Fibroblast of lung (primary cell): ENCODE measurements around the gene LRRC70. TPM values are rescaled to one million over a fixed set of nuclear protein-coding genes. Genes with fewer than 3 reads are reported as not detected.
A peak's percentile ranks its signal among the peaks of the same experiment; 100 is the strongest.

Experiments
- DNase-seq, 2 donors: peaks; one replicate each; pipeline versions ENCODE4 v3.0.0 to v3.0.0-alpha.2; 2010; ENCODE audit warnings: low read depth in 2 of 2
- H2AFZ ChIP-seq: 2 replicates; pipeline ENCODE4 v1.5.1; 2012; ENCODE audit warnings: low read length, control low read depth, inconsistent platforms
- H3K27ac ChIP-seq: 2 replicates; pipeline ENCODE4 v1.5.1; 2011; ENCODE audit warnings: low read length, control low read depth; ENCODE audit not compliant: insufficient read depth
- H3K27me3 ChIP-seq: 2 replicates; pipeline ENCODE4 v1.5.1; 2011; ENCODE audit warnings: mild to moderate bottlenecking, low read length; ENCODE audit not compliant: control insufficient read depth, insufficient read depth
- H3K36me3 ChIP-seq: 2 replicates; pipeline ENCODE4 v1.5.1; 2011; ENCODE audit warnings: low read length; ENCODE audit not compliant: control insufficient read depth, insufficient read depth
- H3K4me1 ChIP-seq: 2 replicates; pipeline ENCODE4 v1.5.1; 2011; ENCODE audit warnings: low read length; ENCODE audit not compliant: control insufficient read depth, insufficient read depth; ENCODE audit errors: extremely low read depth
- H3K4me2 ChIP-seq: 2 replicates; pipeline ENCODE4 v1.5.1; 2011; ENCODE audit warnings: low read length, control low read depth; ENCODE audit not compliant: insufficient read depth; ENCODE audit errors: extremely low read depth
- H3K4me3 ChIP-seq, 4 experiments: fragments of 200-600 bp in 1 of 4; sonication (generic) in 1 of 4; replicated peaks in 1 of 4; 2 replicates each; pipeline ENCODE4 v1.5.1; 2011 to 2016; ENCODE audit warnings: low read length in 4 of 4, low read depth in 3 of 4, mild to moderate bottlenecking in 3 of 4, control low read depth in 2 of 4, inconsistent platforms in 1 of 4, mixed read lengths in 1 of 4; ENCODE audit not compliant: insufficient read depth in 1 of 4; ENCODE audit errors: control extremely low read depth in 1 of 4
- H3K79me2 ChIP-seq: 2 replicates; pipeline ENCODE4 v1.5.1; 2012; ENCODE audit warnings: mild to moderate bottlenecking, low read length, inconsistent platforms; ENCODE audit not compliant: control insufficient read depth, insufficient read depth
- H3K9ac ChIP-seq: 2 replicates; pipeline ENCODE4 v1.5.1; 2011; ENCODE audit warnings: mild to moderate bottlenecking, low read length, control low read depth; ENCODE audit not compliant: insufficient read depth
- H3K9me3 ChIP-seq: 2 replicates; pipeline ENCODE4 v1.5.1; 2012; ENCODE audit warnings: low read depth, low read length; ENCODE audit not compliant: control insufficient read depth, insufficient read depth
- H4K20me1 ChIP-seq: 2 replicates; pipeline ENCODE4 v1.5.1; 2011; ENCODE audit warnings: low read length; ENCODE audit not compliant: control insufficient read depth, insufficient read depth; ENCODE audit errors: extremely low read depth
- CTCF ChIP-seq, 2 donors: IDR thresholded peaks in 1 of 2; conservative IDR thresholded peaks in 1 of 2; 1 replicate in 1 of 2; 2 replicates in 1 of 2; pipeline ENCODE4 v1.5.1; 2011 to 2012; ENCODE audit warnings: low read length in 2 of 2, control low read depth in 1 of 2, inconsistent platforms in 1 of 2, low read depth in 1 of 2, mild to moderate bottlenecking in 1 of 2
- EZH2 ChIP-seq: IDR thresholded peaks from 2 replicates; pipeline ENCODE4 v1.5.1; 2012; ENCODE audit warnings: low read length, control low read depth, mild to moderate bottlenecking; ENCODE audit errors: missing control alignments
- polyA plus RNA-seq, 2 donors: library from polyadenylated mRNA; depleted of rRNA in 1 of 2; stranded (reverse) in 1 of 2; unstranded in 1 of 2; fragments of >200 nt; gene quantifications; 2 replicates each; pipeline ENCODE4 v1.2.1, GENCODE V29; 2011 to 2012; ENCODE audit warnings: missing spikeins in 1 of 2
- total RNA-seq: library from RNA; depleted of rRNA; stranded (reverse); fragments of >200 nt; gene quantifications from 2 replicates; pipeline ENCODE4 v1.2.1, GENCODE V29; 2014

Gene LRRC70
- total and polyA plus RNA-seq, 2 donors (not counting 1 experiment from before 2014, with no cell fraction given) = 0.34 to 1.3 TPM

- DNase-seq = no peak
- Histone ChIP-seq H3K9ac (no peak overlapping the region), H4K20me1 (no peaks in the 10 kb centered on the region), H3K79me2 (no peaks in the 10 kb centered on the region), H3K27ac (no peak overlapping the region), H3K4me3 (no peak overlapping the region), H3K27me3 (no peaks in the 10 kb centered on the region), H3K4me2 (no peak overlapping the region), H2AFZ (no peak overlapping the region), H3K36me3 (no peaks in the 10 kb centered on the region), H3K9me3 (no peaks in the 10 kb centered on the region), H3K4me1 (no peaks in the 10 kb centered on the region)
- TF ChIP-seq EZH2 (no peak), CTCF (conservative IDR thresholded peaks at IDR 0.05 in 1 of 2, IDR thresholded peaks at IDR 0.05 in 1 of 2; ENCODE audit: low read depth in 1 of 2, low read length in 2 of 2) (no peak)
These were observed 6.7 kb downstream of the LRRC70 start for GRCh38 chr5:62585306-62585705.

- peak in 1 of 2 donors; percentile 33 for DNase-seq
- H3K27ac ChIP-seq = no peak overlapping the region
These were observed 7.1 kb downstream of the LRRC70 start for GRCh38 chr5:62585751-62586150.

GRCh38 chr5:62587737-62588136 lies 9.1 kb downstream of the LRRC70 start:
- Histone ChIP-seq H3K36me3 (no peaks in the 10 kb centered on the region), H3K9ac (no peak overlapping the region), H3K27ac (no peak overlapping the region), H3K27me3 (no peaks in the 10 kb centered on the region), H3K4me2 (no peak overlapping the region), H3K4me1 (no peaks in the 10 kb centered on the region), H3K9me3 (no peaks in the 10 kb centered on the region), H4K20me1 (no peaks in the 10 kb centered on the region), H3K4me3 (no peak overlapping the region), H3K79me2 (no peaks in the 10 kb centered on the region), H2AFZ (no peak overlapping the region)
- DNase-seq = peak in 1 of 2 donors; percentile 20
- TF ChIP-seq CTCF (conservative IDR thresholded peaks at IDR 0.05 in 1 of 2, IDR thresholded peaks at IDR 0.05 in 1 of 2; ENCODE audit: low read depth in 1 of 2, low read length in 2 of 2) (no peak), EZH2 (no peak)

More at GRCh38 chr5:62585751-62586150, 7.1 kb downstream of the LRRC70 start:
- Histone ChIP-seq H3K36me3 (no peaks in the 10 kb centered on the region), H3K4me3 (no peak overlapping the region), H3K9me3 (no peaks in the 10 kb centered on the region), H3K79me2 (no peaks in the 10 kb centered on the region), H4K20me1 (no peaks in the 10 kb centered on the region), H3K27me3 (no peaks in the 10 kb centered on the region), H3K4me1 (no peaks in the 10 kb centered on the region), H3K9ac (no peak overlapping the region), H3K4me2 (no peak overlapping the region), H2AFZ (no peak overlapping the region)
- TF ChIP-seq CTCF (conservative IDR thresholded peaks at IDR 0.05 in 1 of 2, IDR thresholded peaks at IDR 0.05 in 1 of 2; ENCODE audit: low read depth in 1 of 2, low read length in 2 of 2) = no peak
- no peak for TF ChIP-seq EZH2
